Right atrium auricular region (tissue), 2 donors: ENCODE data around the gene OR7C1. TPM values are rescaled to one million over a fixed set of nuclear protein-coding genes. Genes with fewer than 3 reads are reported as not detected.
"Not testable (repeated sequence)": the region's sequence is repeated elsewhere in the genome, so short reads cannot be mapped to it uniquely, and the experiment has no call there.

Source experiments
- DNase-seq: peaks from one replicate; pipeline ENCODE4 v3.0.0-alpha.2; 2019; ENCODE audit warnings: low spot score
- H3K27ac ChIP-seq, 2 donors: fragments of 200-600 bp; sonication (generic); 1 replicate in 1 of 2; 2 replicates in 1 of 2; pipeline ENCODE4 v1.5.1; 2016 to 2019
- H3K27me3 ChIP-seq, 2 donors: fragments of 200-600 bp; sonication (generic); one replicate each; pipeline versions ENCODE4 v1.5.1 to v1.6.0; 2017 to 2019
- H3K36me3 ChIP-seq: fragments of 200-600 bp; sonication (generic); one replicate; pipeline ENCODE4 v1.5.1; 2016
- H3K4me1 ChIP-seq, 2 donors: fragments of 200-600 bp; sonication (generic); one replicate each; pipeline versions ENCODE4 v1.5.1 to v1.6.0; 2017 to 2019
- H3K4me3 ChIP-seq, 2 donors: fragments of 200-600 bp; sonication (generic); 1 replicate in 1 of 2; 2 replicates in 1 of 2; pipeline ENCODE4 v1.5.1; 2017 to 2019; ENCODE audit warnings: mild to moderate bottlenecking in 1 of 2, moderate library complexity in 1 of 2
- H3K9me3 ChIP-seq, 2 donors: fragments of 200-600 bp; sonication (generic); one replicate each; pipeline ENCODE4 v1.5.1; 2019
- total RNA-seq, 2 donors: library from RNA; depleted of rRNA; stranded (reverse); fragments of >200 nt; gene quantifications; one replicate each; pipeline ENCODE4 v1.1.0, GENCODE V29; 2016
- TF ChIP-seq, protein P1 (sequence below), 2 donors: fragments of 200-600 bp; sonication (generic); IDR thresholded peaks; one replicate each; pipeline ENCODE4 v1.5.1; 2019; ENCODE audit warnings: antibody characterized with exemption in 2 of 2

OR7C1 gene
- total RNA-seq, 2 donors from 2014 or later: not detected

GRCh38 chr19:14769201-14769600 lies 65.8 kb downstream of the OR7C1 start:
- Histone ChIP-seq H3K4me1 (no peaks in the 10 kb centered on the region), H3K4me3 (no peak overlapping the region), H3K27me3 (no peaks in the 10 kb centered on the region), H3K27ac (no peak overlapping the region), H3K36me3 (no peaks in the 10 kb centered on the region), H3K9me3 (no peaks in the 10 kb centered on the region)
- TF ChIP-seq, protein P1, sequence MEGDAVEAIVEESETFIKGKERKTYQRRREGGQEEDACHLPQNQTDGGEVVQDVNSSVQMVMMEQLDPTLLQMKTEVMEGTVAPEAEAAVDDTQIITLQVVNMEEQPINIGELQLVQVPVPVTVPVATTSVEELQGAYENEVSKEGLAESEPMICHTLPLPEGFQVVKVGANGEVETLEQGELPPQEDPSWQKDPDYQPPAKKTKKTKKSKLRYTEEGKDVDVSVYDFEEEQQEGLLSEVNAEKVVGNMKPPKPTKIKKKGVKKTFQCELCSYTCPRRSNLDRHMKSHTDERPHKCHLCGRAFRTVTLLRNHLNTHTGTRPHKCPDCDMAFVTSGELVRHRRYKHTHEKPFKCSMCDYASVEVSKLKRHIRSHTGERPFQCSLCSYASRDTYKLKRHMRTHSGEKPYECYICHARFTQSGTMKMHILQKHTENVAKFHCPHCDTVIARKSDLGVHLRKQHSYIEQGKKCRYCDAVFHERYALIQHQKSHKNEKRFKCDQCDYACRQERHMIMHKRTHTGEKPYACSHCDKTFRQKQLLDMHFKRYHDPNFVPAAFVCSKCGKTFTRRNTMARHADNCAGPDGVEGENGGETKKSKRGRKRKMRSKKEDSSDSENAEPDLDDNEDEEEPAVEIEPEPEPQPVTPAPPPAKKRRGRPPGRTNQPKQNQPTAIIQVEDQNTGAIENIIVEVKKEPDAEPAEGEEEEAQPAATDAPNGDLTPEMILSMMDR (IDR thresholded peaks at IDR 0.05): no peak
- no peak for DNase-seq

DNA sequence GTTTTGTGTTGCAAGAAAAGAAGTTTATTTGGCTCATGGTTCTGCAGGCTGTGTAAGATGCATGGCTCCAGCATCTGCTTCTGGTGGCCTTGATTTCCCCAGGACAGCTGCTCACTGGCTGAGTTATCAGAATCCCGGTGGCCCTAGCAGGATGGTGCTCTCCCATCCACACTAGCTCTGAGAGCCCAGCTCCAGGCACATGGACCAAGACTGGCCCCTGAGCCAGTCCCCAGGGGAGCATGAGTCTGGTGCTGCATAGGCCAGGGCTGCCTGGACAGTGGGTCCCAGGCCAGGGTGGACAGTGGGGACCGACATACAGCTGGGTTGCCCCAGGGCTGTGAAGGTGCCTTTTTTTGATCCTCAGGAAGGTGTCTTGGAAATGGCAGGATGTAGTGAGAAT lies 67.0 kb downstream of the OR7C1 start:
- H3K27ac ChIP-seq: no peak overlapping the region
- H3K9me3 ChIP-seq: no peaks in the 10 kb centered on the region
- TF ChIP-seq, protein P1 (IDR thresholded peaks at IDR 0.05): no peak
- H3K36me3 ChIP-seq: no peaks in the 10 kb centered on the region
- H3K27me3 ChIP-seq: no peaks in the 10 kb centered on the region
- no peaks in the 10 kb centered on the region for H3K4me1 ChIP-seq
- H3K4me3 ChIP-seq: no peak overlapping the region
- DNase-seq: no peak

DNA sequence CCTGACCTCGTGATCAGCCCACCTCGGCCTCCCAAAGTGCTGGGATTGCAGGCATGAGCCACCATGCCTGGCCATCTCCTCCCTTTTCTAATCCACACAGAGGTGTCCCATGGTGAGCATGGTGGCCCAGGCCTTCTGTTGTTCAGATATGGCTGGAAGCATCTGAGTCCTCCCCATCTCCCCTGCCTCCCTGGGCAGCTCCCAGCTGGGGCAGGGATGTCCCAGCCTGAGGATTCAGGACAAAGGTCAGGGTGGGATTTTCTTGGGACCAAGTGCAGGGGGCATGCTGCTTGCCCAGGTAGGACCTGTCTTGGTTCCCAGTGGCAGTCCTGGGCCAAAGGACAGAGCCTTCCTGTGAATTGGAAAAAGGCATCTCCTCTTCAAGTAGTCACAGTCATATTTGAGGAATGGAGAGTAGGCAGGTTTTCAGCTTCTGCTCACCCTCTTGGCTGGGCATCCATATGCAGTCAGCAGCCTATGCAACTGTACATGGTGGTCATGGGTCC lies 67.5 kb downstream of the OR7C1 start:
- no peak for DNase-seq
- Histone ChIP-seq H3K27ac (no peak overlapping the region), H3K4me1 (no peaks in the 10 kb centered on the region), H3K27me3 (no peaks in the 10 kb centered on the region), H3K9me3 (no peaks in the 10 kb centered on the region), H3K36me3 (no peaks in the 10 kb centered on the region), H3K4me3 (no peak overlapping the region)
- TF ChIP-seq, protein P1 (IDR thresholded peaks at IDR 0.05): no peak

GRCh38 chr19:14765841-14766240 lies 69.1 kb downstream of the OR7C1 start:
- H3K9me3 ChIP-seq, H3K36me3 ChIP-seq, H3K27ac ChIP-seq, H3K4me1 ChIP-seq, DNase-seq, H3K27me3 ChIP-seq, H3K4me3 ChIP-seq: not testable (repeated sequence)

GRCh38 chr19:14765403-14765802 lies 69.6 kb downstream of the OR7C1 start:
- H3K36me3 ChIP-seq: not testable (repeated sequence)

GRCh38 chr19:14764401-14764800 lies 70.6 kb downstream of the OR7C1 start:
- Histone ChIP-seq H3K9me3 (no peaks in the 10 kb centered on the region), H3K27ac (no peak overlapping the region), H3K4me1 (no peaks in the 10 kb centered on the region), H3K36me3 (no peaks in the 10 kb centered on the region), H3K27me3 (no peaks in the 10 kb centered on the region), H3K4me3 (no peak overlapping the region)
- TF ChIP-seq, protein P1 (IDR thresholded peaks at IDR 0.05): no peak
- DNase-seq: no peak

More at GRCh38 chr19:14765403-14765802, 69.6 kb downstream of the OR7C1 start:
- H3K27me3 ChIP-seq, H3K9me3 ChIP-seq, DNase-seq, H3K4me1 ChIP-seq, H3K27ac ChIP-seq, H3K4me3 ChIP-seq: not testable (repeated sequence)

- Histone ChIP-seq H3K27me3 (no peaks in the 10 kb centered on the region), H3K27ac (no peak overlapping the region), H3K36me3 (no peaks in the 10 kb centered on the region), H3K4me3 (no peak overlapping the region), H3K4me1 (no peaks in the 10 kb centered on the region), H3K9me3 (no peaks in the 10 kb centered on the region)
- DNase-seq: no peak
- TF ChIP-seq, protein P1 (IDR thresholded peaks at IDR 0.05): no peak
Measured at GRCh38 chr19:14763497-14764145, 71.4 kb downstream of the OR7C1 start.
